ENCODE measurements around the gene TMEM255B.
"Not testable (repeated sequence)": the region's sequence is repeated elsewhere in the genome, so short reads cannot be mapped to it uniquely, and the experiment has no call there.

Gene TMEM255B

GRCh38 chr13:113770441-113770840, 11.4 kb downstream of the TMEM255B start:
- DNase-seq: no peak

- DNase-seq: no peak
These were observed 11.9 kb downstream of the TMEM255B start for GRCh38 chr13:113770937-113771336.

- no peak for DNase-seq
These were observed 12.8 kb downstream of the TMEM255B start for GRCh38 chr13:113771709-113772331.

GRCh38 chr13:113774177-113775107, 15.4 kb downstream of the TMEM255B start:
- no peak for DNase-seq

GRCh38 chr13:113775451-113776145, 16.6 kb downstream of the TMEM255B start:
- no peak for DNase-seq

GRCh38 chr13:113776231-113777125, 17.5 kb downstream of the TMEM255B start:
- DNase-seq: no peak

GRCh38 chr13:113777311-113778260, 18.6 kb downstream of the TMEM255B start:
- DNase-seq: no peak

GRCh38 chr13:113781571-113781970, 22.5 kb downstream of the TMEM255B start:
- DNase-seq: no peak

- DNase-seq: no peak
These were observed 23.4 kb downstream of the TMEM255B start for GRCh38 chr13:113782472-113782871.

- no peak for DNase-seq
These were observed 24.3 kb downstream of the TMEM255B start for GRCh38 chr13:113783200-113783881.

GRCh38 chr13:113783966-113784644, 25.1 kb downstream of the TMEM255B start:
- DNase-seq: no peak

GRCh38 chr13:113784645-113785024, 25.6 kb downstream of the TMEM255B start:
- no peak for DNase-seq

- no peak for DNase-seq
These were observed 26.3 kb downstream of the TMEM255B start for GRCh38 chr13:113785051-113786010.

- no peak for DNase-seq
These were observed 27.3 kb downstream of the TMEM255B start for GRCh38 chr13:113786262-113786841.

GRCh38 chr13:113787694-113788093, 28.7 kb downstream of the TMEM255B start:
- no peak for DNase-seq

- no peak for DNase-seq
These were observed 29.5 kb downstream of the TMEM255B start for GRCh38 chr13:113788413-113789135.

- DNase-seq: no peak
These were observed 30.1 kb downstream of the TMEM255B start for GRCh38 chr13:113789167-113789566.

GRCh38 chr13:113789931-113790330, 30.9 kb downstream of the TMEM255B start:
- DNase-seq: not testable (repeated sequence)

Data from NCI-H2227 treated with DMSO at 0.1 percent for 48 hours (cell line).